ENCODE data around the gene HBQ1.

HBQ1 gene

GRCh38 chr16:179211-180092 is 807 bp upstream of the HBQ1 start:
- Histone ChIP-seq H3K27me3 (ENCODE audit: control insufficient read depth, insufficient read depth, low read length) (peaks cover 63% of the 10 kb centered on the region), H3K9ac (ENCODE audit: low read length) (no peak overlapping the region), H3K9me3 (ENCODE audit: control insufficient read depth, low read depth, low read length) (no peaks in the 10 kb centered on the region), H3K4me1 (ENCODE audit: control insufficient read depth, low read depth, low read length) (no peaks in the 10 kb centered on the region), H3K27ac (ENCODE audit: low read length) (no peak overlapping the region), H3K36me3 (ENCODE audit: control insufficient read depth, low read depth, low read length) (no peaks in the 10 kb centered on the region), H3K4me3 (ENCODE audit: low read length) (no peak overlapping the region)

- Histone ChIP-seq H3K36me3 (ENCODE audit: control insufficient read depth, low read depth, low read length) (peaks cover 4% of the 10 kb centered on the region), H3K4me3 (ENCODE audit: low read length) (peak overlapping the region; percentile 13), H3K27me3 (ENCODE audit: control insufficient read depth, insufficient read depth, low read length) (peaks cover 48% of the 10 kb centered on the region), H3K27ac (ENCODE audit: low read length) (no peak overlapping the region), H3K9me3 (ENCODE audit: control insufficient read depth, low read depth, low read length) (no peaks in the 10 kb centered on the region), H3K9ac (ENCODE audit: low read length) (no peak overlapping the region), H3K4me1 (ENCODE audit: control insufficient read depth, low read depth, low read length) (no peaks in the 10 kb centered on the region)
Observed at GRCh38 chr16:180681-181564, 664 bp downstream of the HBQ1 start.

GRCh38 chr16:181565-182021 is 1.3 kb downstream of the HBQ1 start:
- Histone ChIP-seq H3K9me3 (ENCODE audit: control insufficient read depth, low read depth, low read length) (no peaks in the 10 kb centered on the region), H3K27me3 (ENCODE audit: control insufficient read depth, insufficient read depth, low read length) (peaks cover 45% of the 10 kb centered on the region), H3K36me3 (ENCODE audit: control insufficient read depth, low read depth, low read length) (peaks cover 4% of the 10 kb centered on the region), H3K27ac (ENCODE audit: low read length) (no peak overlapping the region), H3K4me1 (ENCODE audit: control insufficient read depth, low read depth, low read length) (no peaks in the 10 kb centered on the region), H3K4me3 (ENCODE audit: low read length) (no peak overlapping the region), H3K9ac (ENCODE audit: low read length) (no peak overlapping the region)

GRCh38 chr16:183005-183404 is 2.7 kb downstream of the HBQ1 start:
- Histone ChIP-seq H3K27ac (ENCODE audit: low read length) (no peak overlapping the region), H3K36me3 (ENCODE audit: control insufficient read depth, low read depth, low read length) (peaks cover 14% of the 10 kb centered on the region), H3K9ac (ENCODE audit: low read length) (no peak overlapping the region), H3K27me3 (ENCODE audit: control insufficient read depth, insufficient read depth, low read length) (peaks cover 32% of the 10 kb centered on the region), H3K9me3 (ENCODE audit: control insufficient read depth, low read depth, low read length) (no peaks in the 10 kb centered on the region), H3K4me3 (ENCODE audit: low read length) (no peak overlapping the region), H3K4me1 (ENCODE audit: control insufficient read depth, low read depth, low read length) (no peaks in the 10 kb centered on the region)

GRCh38 chr16:185213-185612 is 5.0 kb downstream of the HBQ1 start:
- H3K9ac ChIP-seq (ENCODE audit: low read length), result no peak overlapping the region
- no peak overlapping the region for H3K4me3 ChIP-seq (ENCODE audit: low read length)
- H3K27ac ChIP-seq (ENCODE audit: low read length), result no peak overlapping the region
- H3K9me3 ChIP-seq (ENCODE audit: control insufficient read depth, low read depth, low read length), result no peaks in the 10 kb centered on the region
- H3K27me3 ChIP-seq (ENCODE audit: control insufficient read depth, insufficient read depth, low read length), result peaks cover 10% of the 10 kb centered on the region
- H3K4me1 ChIP-seq (ENCODE audit: control insufficient read depth, low read depth, low read length), result no peaks in the 10 kb centered on the region
- H3K36me3 ChIP-seq (ENCODE audit: control insufficient read depth, low read depth, low read length), result peaks cover 34% of the 10 kb centered on the region

- no peak overlapping the region for H3K27ac ChIP-seq (ENCODE audit: low read length)
- peaks cover 6% of the 10 kb centered on the region for H3K27me3 ChIP-seq (ENCODE audit: control insufficient read depth, insufficient read depth, low read length)
- H3K4me3 ChIP-seq (ENCODE audit: low read length), result no peak overlapping the region
- no peak overlapping the region for H3K9ac ChIP-seq (ENCODE audit: low read length)
- H3K9me3 ChIP-seq (ENCODE audit: control insufficient read depth, low read depth, low read length), result no peaks in the 10 kb centered on the region
- H3K4me1 ChIP-seq (ENCODE audit: control insufficient read depth, low read depth, low read length), result no peaks in the 10 kb centered on the region
- H3K36me3 ChIP-seq (ENCODE audit: control insufficient read depth, low read depth, low read length), result peaks cover 38% of the 10 kb centered on the region
Observed at GRCh38 chr16:185691-186090, 5.4 kb downstream of the HBQ1 start.

- Histone ChIP-seq H3K36me3 (ENCODE audit: control insufficient read depth, low read depth, low read length) (peaks cover 53% of the 10 kb centered on the region), H3K9me3 (ENCODE audit: control insufficient read depth, low read depth, low read length) (no peaks in the 10 kb centered on the region), H3K27me3 (ENCODE audit: control insufficient read depth, insufficient read depth, low read length) (no peaks in the 10 kb centered on the region)
Observed at GRCh38 chr16:187330-187729, 7.1 kb downstream of the HBQ1 start.

GRCh38 chr16:188674-189073 is 8.4 kb downstream of the HBQ1 start:
- Histone ChIP-seq H3K9me3 (ENCODE audit: control insufficient read depth, low read depth, low read length) (no peaks in the 10 kb centered on the region), H3K36me3 (ENCODE audit: control insufficient read depth, low read depth, low read length) (peaks cover 66% of the 10 kb centered on the region), H3K27ac (ENCODE audit: low read length) (no peak overlapping the region), H3K4me3 (ENCODE audit: low read length) (no peak overlapping the region), H3K4me1 (ENCODE audit: control insufficient read depth, low read depth, low read length) (no peaks in the 10 kb centered on the region), H3K9ac (ENCODE audit: low read length) (no peak overlapping the region), H3K27me3 (ENCODE audit: control insufficient read depth, insufficient read depth, low read length) (no peaks in the 10 kb centered on the region)

More at GRCh38 chr16:187330-187729, 7.1 kb downstream of the HBQ1 start:
- Histone ChIP-seq H3K4me3 (ENCODE audit: low read length) (no peak overlapping the region), H3K9ac (ENCODE audit: low read length) (no peak overlapping the region), H3K4me1 (ENCODE audit: control insufficient read depth, low read depth, low read length) (no peaks in the 10 kb centered on the region), H3K27ac (ENCODE audit: low read length) (no peak overlapping the region)

GRCh38 chr16:189604-190186 is 9.4 kb downstream of the HBQ1 start:
- H3K36me3 ChIP-seq (ENCODE audit: control insufficient read depth, low read depth, low read length), result peaks cover 75% of the 10 kb centered on the region
- no peaks in the 10 kb centered on the region for H3K4me1 ChIP-seq (ENCODE audit: control insufficient read depth, low read depth, low read length)
- no peak overlapping the region for H3K9ac ChIP-seq (ENCODE audit: low read length)

GRCh38 chr16:191831-192230 is 11.6 kb downstream of the HBQ1 start:
- Histone ChIP-seq H3K27ac (ENCODE audit: low read length) (no peak overlapping the region), H3K9ac (ENCODE audit: low read length) (no peak overlapping the region), H3K27me3 (ENCODE audit: control insufficient read depth, insufficient read depth, low read length) (no peaks in the 10 kb centered on the region), H3K4me1 (ENCODE audit: control insufficient read depth, low read depth, low read length) (no peaks in the 10 kb centered on the region), H3K4me3 (ENCODE audit: low read length) (no peak overlapping the region), H3K9me3 (ENCODE audit: control insufficient read depth, low read depth, low read length) (no peaks in the 10 kb centered on the region), H3K36me3 (ENCODE audit: control insufficient read depth, low read depth, low read length) (peaks cover 90% of the 10 kb centered on the region)

More at GRCh38 chr16:189604-190186, 9.4 kb downstream of the HBQ1 start:
- Histone ChIP-seq H3K4me3 (ENCODE audit: low read length) (no peak overlapping the region), H3K27me3 (ENCODE audit: control insufficient read depth, insufficient read depth, low read length) (no peaks in the 10 kb centered on the region), H3K27ac (ENCODE audit: low read length) (no peak overlapping the region), H3K9me3 (ENCODE audit: control insufficient read depth, low read depth, low read length) (no peaks in the 10 kb centered on the region)

- Histone ChIP-seq H3K27me3 (ENCODE audit: control insufficient read depth, insufficient read depth, low read length) (no peaks in the 10 kb centered on the region), H3K4me3 (ENCODE audit: low read length) (no peak overlapping the region), H3K9ac (ENCODE audit: low read length) (no peak overlapping the region), H3K27ac (ENCODE audit: low read length) (no peak overlapping the region), H3K36me3 (ENCODE audit: control insufficient read depth, low read depth, low read length) (peaks cover 90% of the 10 kb centered on the region), H3K4me1 (ENCODE audit: control insufficient read depth, low read depth, low read length) (no peaks in the 10 kb centered on the region), H3K9me3 (ENCODE audit: control insufficient read depth, low read depth, low read length) (no peaks in the 10 kb centered on the region)
Observed at GRCh38 chr16:192686-193085, 12.4 kb downstream of the HBQ1 start.

All from iPS-18a (cell line).